ENCODE data around the gene CD274. TPM values are rescaled to one million over a fixed set of nuclear protein-coding genes. Genes with fewer than 3 reads are reported as not detected.

CD274 gene
- total RNA-seq, 1 experiment from 2014 or later, result 0.42 TPM

DNA sequence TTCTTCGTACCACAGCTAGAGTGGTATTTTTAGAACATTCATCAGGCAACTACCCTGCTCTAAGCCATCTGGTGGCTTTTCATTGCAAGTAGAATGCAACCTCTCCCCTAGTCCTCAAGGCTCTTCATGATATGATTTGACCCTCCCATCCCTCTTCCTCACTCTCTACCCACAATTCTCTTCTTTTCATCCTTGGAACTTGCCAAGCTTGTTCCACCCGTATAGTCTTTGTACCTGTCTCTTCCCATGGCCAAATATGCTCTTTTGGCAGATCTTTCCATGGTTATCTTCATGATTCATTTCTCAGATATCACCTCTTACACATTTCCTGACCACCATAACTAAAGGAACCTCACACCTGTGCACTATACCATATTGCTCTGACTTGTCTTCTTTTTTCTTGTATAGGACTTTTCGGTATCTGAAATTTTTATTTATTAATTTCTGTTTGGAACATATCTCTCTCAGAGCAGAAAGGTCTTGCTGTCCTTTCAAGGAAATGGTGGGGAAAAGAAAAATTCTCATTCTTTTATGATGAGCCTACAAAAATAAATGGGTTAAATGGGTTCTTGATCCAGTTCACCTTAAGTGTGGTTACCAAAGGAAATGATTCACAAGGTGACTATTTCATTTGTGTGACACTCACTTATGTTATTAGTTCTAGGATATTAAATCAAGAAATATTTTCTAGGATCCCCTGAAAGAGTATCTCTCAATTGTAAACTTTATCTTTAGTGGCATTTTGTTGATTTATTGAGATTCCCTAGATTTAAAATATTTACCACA is 3.7 kb upstream of the CD274 start:
- H3K36me3 Mint-ChIP-seq, result no peaks in the 10 kb centered on the region
- ChIA-PET CTCF (no interaction called here), POLR2A (no interaction called here)
- H3K4me1 Mint-ChIP-seq, result peaks cover 3% of the 10 kb centered on the region; the same call in 1 of the 2 replicates
- peaks cover 9% of the 10 kb centered on the region; the same call in 1 of the 2 replicates for H3K27me3 Mint-ChIP-seq (ENCODE audit: low read depth)
- peaks cover 4% of the 10 kb centered on the region; the same call in 1 of the 2 replicates for H3K9me3 Mint-ChIP-seq
- TF ChIP-seq ELF4 (CRISPR knock-in tag; IDR thresholded peaks at IDR 0.05; ENCODE audit: low read depth) (no peak), IRF2 (CRISPR knock-in tag; IDR thresholded peaks at IDR 0.05; ENCODE audit: borderline replicate concordance, low read depth) (no peak)
- TF ChIP-seq, protein P1, sequence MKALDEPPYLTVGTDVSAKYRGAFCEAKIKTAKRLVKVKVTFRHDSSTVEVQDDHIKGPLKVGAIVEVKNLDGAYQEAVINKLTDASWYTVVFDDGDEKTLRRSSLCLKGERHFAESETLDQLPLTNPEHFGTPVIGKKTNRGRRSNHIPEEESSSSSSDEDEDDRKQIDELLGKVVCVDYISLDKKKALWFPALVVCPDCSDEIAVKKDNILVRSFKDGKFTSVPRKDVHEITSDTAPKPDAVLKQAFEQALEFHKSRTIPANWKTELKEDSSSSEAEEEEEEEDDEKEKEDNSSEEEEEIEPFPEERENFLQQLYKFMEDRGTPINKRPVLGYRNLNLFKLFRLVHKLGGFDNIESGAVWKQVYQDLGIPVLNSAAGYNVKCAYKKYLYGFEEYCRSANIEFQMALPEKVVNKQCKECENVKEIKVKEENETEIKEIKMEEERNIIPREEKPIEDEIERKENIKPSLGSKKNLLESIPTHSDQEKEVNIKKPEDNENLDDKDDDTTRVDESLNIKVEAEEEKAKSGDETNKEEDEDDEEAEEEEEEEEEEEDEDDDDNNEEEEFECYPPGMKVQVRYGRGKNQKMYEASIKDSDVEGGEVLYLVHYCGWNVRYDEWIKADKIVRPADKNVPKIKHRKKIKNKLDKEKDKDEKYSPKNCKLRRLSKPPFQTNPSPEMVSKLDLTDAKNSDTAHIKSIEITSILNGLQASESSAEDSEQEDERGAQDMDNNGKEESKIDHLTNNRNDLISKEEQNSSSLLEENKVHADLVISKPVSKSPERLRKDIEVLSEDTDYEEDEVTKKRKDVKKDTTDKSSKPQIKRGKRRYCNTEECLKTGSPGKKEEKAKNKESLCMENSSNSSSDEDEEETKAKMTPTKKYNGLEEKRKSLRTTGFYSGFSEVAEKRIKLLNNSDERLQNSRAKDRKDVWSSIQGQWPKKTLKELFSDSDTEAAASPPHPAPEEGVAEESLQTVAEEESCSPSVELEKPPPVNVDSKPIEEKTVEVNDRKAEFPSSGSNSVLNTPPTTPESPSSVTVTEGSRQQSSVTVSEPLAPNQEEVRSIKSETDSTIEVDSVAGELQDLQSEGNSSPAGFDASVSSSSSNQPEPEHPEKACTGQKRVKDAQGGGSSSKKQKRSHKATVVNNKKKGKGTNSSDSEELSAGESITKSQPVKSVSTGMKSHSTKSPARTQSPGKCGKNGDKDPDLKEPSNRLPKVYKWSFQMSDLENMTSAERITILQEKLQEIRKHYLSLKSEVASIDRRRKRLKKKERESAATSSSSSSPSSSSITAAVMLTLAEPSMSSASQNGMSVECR (CRISPR knock-in tag; IDR thresholded peaks at IDR 0.05; ENCODE audit: borderline replicate concordance), result no peak
- TF ChIP-seq, protein P2, sequence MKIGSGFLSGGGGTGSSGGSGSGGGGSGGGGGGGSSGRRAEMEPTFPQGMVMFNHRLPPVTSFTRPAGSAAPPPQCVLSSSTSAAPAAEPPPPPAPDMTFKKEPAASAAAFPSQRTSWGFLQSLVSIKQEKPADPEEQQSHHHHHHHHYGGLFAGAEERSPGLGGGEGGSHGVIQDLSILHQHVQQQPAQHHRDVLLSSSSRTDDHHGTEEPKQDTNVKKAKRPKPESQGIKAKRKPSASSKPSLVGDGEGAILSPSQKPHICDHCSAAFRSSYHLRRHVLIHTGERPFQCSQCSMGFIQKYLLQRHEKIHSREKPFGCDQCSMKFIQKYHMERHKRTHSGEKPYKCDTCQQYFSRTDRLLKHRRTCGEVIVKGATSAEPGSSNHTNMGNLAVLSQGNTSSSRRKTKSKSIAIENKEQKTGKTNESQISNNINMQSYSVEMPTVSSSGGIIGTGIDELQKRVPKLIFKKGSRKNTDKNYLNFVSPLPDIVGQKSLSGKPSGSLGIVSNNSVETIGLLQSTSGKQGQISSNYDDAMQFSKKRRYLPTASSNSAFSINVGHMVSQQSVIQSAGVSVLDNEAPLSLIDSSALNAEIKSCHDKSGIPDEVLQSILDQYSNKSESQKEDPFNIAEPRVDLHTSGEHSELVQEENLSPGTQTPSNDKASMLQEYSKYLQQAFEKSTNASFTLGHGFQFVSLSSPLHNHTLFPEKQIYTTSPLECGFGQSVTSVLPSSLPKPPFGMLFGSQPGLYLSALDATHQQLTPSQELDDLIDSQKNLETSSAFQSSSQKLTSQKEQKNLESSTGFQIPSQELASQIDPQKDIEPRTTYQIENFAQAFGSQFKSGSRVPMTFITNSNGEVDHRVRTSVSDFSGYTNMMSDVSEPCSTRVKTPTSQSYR (CRISPR knock-in tag; IDR thresholded peaks at IDR 0.05), result no peak
- ATAC-seq (no peak), DNase-seq (ENCODE audit: low spot score) (no peak)
- H3K27ac Mint-ChIP-seq, result no peak overlapping the region
- no peak overlapping the region for H3K4me3 Mint-ChIP-seq

DNA sequence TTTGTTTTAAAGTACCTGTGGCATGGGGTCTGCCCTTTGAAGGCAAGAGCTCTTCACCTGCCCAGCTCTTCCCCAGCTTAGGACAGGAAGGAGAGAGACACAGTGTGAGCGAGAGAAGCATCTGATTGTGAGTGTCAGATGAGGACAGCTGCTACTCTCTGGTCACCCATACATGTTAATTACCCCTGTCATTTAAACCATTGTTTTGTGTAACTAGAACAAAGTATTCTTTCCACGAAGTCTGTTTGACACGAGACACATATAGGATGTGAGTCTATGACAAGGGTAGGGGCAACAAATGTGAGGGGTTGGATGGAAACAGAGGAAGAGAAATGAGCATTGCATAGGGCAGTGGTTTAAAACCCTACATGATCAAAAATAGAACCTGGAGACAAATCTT is 3.0 kb upstream of the CD274 start:
- no peak for DNase-seq (ENCODE audit: low spot score)
- Mint-ChIP-seq H3K27ac (no peak overlapping the region), H3K9me3 (peaks cover 4% of the 10 kb centered on the region; the same call in 1 of the 2 replicates), H3K27me3 (ENCODE audit: low read depth) (peaks cover 9% of the 10 kb centered on the region; the same call in 1 of the 2 replicates), H3K4me1 (peaks cover 3% of the 10 kb centered on the region; the same call in 1 of the 2 replicates), H3K4me3 (no peak overlapping the region), H3K36me3 (no peaks in the 10 kb centered on the region)
- no peak for ATAC-seq
- CTCF ChIA-PET, result no interaction called here
- TF ChIP-seq, protein P3, sequence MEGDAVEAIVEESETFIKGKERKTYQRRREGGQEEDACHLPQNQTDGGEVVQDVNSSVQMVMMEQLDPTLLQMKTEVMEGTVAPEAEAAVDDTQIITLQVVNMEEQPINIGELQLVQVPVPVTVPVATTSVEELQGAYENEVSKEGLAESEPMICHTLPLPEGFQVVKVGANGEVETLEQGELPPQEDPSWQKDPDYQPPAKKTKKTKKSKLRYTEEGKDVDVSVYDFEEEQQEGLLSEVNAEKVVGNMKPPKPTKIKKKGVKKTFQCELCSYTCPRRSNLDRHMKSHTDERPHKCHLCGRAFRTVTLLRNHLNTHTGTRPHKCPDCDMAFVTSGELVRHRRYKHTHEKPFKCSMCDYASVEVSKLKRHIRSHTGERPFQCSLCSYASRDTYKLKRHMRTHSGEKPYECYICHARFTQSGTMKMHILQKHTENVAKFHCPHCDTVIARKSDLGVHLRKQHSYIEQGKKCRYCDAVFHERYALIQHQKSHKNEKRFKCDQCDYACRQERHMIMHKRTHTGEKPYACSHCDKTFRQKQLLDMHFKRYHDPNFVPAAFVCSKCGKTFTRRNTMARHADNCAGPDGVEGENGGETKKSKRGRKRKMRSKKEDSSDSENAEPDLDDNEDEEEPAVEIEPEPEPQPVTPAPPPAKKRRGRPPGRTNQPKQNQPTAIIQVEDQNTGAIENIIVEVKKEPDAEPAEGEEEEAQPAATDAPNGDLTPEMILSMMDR (IDR thresholded peaks at IDR 0.05), result no peak
- TF ChIP-seq TP53 (CRISPR knock-in tag; IDR thresholded peaks at IDR 0.05) (no peak), ZBTB21 (CRISPR knock-in tag; IDR thresholded peaks at IDR 0.05; ENCODE audit: borderline replicate concordance) (no peak), CREB1 (CRISPR knock-in tag; IDR thresholded peaks at IDR 0.05) (no peak), SP1 (CRISPR knock-in tag; conservative IDR thresholded peaks at IDR 0.05) (no peak), ZNF416 (CRISPR knock-in tag; IDR thresholded peaks at IDR 0.05) (no peak), JAZF1 (CRISPR knock-in tag; IDR thresholded peaks at IDR 0.05) (no peak), TEAD4 (CRISPR knock-in tag; IDR thresholded peaks at IDR 0.05) (no peak), GRHL2 (CRISPR knock-in tag; IDR thresholded peaks at IDR 0.05; ENCODE audit: insufficient replicate concordance, severe bottlenecking) (no peak)
- TF ChIP-seq, protein P4, sequence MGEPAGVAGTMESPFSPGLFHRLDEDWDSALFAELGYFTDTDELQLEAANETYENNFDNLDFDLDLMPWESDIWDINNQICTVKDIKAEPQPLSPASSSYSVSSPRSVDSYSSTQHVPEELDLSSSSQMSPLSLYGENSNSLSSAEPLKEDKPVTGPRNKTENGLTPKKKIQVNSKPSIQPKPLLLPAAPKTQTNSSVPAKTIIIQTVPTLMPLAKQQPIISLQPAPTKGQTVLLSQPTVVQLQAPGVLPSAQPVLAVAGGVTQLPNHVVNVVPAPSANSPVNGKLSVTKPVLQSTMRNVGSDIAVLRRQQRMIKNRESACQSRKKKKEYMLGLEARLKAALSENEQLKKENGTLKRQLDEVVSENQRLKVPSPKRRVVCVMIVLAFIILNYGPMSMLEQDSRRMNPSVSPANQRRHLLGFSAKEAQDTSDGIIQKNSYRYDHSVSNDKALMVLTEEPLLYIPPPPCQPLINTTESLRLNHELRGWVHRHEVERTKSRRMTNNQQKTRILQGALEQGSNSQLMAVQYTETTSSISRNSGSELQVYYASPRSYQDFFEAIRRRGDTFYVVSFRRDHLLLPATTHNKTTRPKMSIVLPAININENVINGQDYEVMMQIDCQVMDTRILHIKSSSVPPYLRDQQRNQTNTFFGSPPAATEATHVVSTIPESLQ (CRISPR knock-in tag; IDR thresholded peaks at IDR 0.05), result no peak
- TF ChIP-seq, protein P5, sequence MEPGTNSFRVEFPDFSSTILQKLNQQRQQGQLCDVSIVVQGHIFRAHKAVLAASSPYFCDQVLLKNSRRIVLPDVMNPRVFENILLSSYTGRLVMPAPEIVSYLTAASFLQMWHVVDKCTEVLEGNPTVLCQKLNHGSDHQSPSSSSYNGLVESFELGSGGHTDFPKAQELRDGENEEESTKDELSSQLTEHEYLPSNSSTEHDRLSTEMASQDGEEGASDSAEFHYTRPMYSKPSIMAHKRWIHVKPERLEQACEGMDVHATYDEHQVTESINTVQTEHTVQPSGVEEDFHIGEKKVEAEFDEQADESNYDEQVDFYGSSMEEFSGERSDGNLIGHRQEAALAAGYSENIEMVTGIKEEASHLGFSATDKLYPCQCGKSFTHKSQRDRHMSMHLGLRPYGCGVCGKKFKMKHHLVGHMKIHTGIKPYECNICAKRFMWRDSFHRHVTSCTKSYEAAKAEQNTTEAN (CRISPR knock-in tag; IDR thresholded peaks at IDR 0.05), result no peak
- TF ChIP-seq, protein P6, sequence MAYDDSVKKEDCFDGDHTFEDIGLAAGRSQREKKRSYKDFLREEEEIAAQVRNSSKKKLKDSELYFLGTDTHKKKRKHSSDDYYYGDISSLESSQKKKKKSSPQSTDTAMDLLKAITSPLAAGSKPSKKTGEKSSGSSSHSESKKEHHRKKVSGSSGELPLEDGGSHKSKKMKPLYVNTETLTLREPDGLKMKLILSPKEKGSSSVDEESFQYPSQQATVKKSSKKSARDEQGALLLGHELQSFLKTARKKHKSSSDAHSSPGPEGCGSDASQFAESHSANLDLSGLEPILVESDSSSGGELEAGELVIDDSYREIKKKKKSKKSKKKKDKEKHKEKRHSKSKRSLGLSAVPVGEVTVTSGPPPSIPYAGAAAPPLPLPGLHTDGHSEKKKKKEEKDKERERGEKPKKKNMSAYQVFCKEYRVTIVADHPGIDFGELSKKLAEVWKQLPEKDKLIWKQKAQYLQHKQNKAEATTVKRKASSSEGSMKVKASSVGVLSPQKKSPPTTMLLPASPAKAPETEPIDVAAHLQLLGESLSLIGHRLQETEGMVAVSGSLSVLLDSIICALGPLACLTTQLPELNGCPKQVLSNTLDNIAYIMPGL (CRISPR knock-in tag; IDR thresholded peaks at IDR 0.05), result no peak
- POLR2A ChIA-PET, result no interaction called here

Data from WTC11 (cell line).